ENCODE results near the gene INF2.
"Not testable (repeated sequence)": the region's sequence is repeated elsewhere in the genome, so short reads cannot be mapped to it uniquely, and the experiment has no call there.

INF2 gene

GRCh38 chr14:104717646-104718045 lies 28.2 kb downstream of the INF2 start:
- in situ Hi-C loops (cut with MboI; ENCODE audit: low sequenced_read_pairs): no loop called here

- in situ Hi-C loops (cut with MboI; ENCODE audit: low sequenced_read_pairs): no loop called here
Measured at GRCh38 chr14:104718147-104718546, 28.7 kb downstream of the INF2 start.

- in situ Hi-C loops (cut with MboI; ENCODE audit: low sequenced_read_pairs): no loop called here
Measured at GRCh38 chr14:104718871-104719270, 29.5 kb downstream of the INF2 start.

GRCh38 chr14:104719343-104719742 lies 29.9 kb downstream of the INF2 start:
- in situ Hi-C loops (cut with MboI; ENCODE audit: low sequenced_read_pairs): no loop called here

- in situ Hi-C loops (cut with MboI; ENCODE audit: low sequenced_read_pairs): no loop called here
Measured at GRCh38 chr14:104721505-104722431, 32.4 kb downstream of the INF2 start.

GRCh38 chr14:104722938-104723650 lies 33.7 kb downstream of the INF2 start:
- in situ Hi-C loops (cut with MboI; ENCODE audit: low sequenced_read_pairs): no loop called here

GRCh38 chr14:104723651-104724406 lies 34.4 kb downstream of the INF2 start, which contains the start of gene ADSS1:
ADSS1 (plus strand) TSS chr14:104724229; CDS start chr14:104724271, 42 bp downstream.
- in situ Hi-C loops (cut with MboI; ENCODE audit: low sequenced_read_pairs): no loop called here

GRCh38 chr14:104724407-104724980 lies 35.1 kb downstream of the INF2 start:
- in situ Hi-C loops (cut with MboI; ENCODE audit: low sequenced_read_pairs): no loop called here

- in situ Hi-C loops (cut with MboI; ENCODE audit: low sequenced_read_pairs): no loop called here
Measured at GRCh38 chr14:104724981-104725771, 35.8 kb downstream of the INF2 start.

GRCh38 chr14:104725772-104726548 lies 36.5 kb downstream of the INF2 start:
- in situ Hi-C loops (cut with MboI; ENCODE audit: low sequenced_read_pairs): no loop called here

GRCh38 chr14:104726600-104727451 lies 37.4 kb downstream of the INF2 start:
- in situ Hi-C loops (cut with MboI; ENCODE audit: low sequenced_read_pairs): no loop called here

- in situ Hi-C loops (cut with MboI; ENCODE audit: low sequenced_read_pairs): no loop called here
Measured at GRCh38 chr14:104728631-104729030, 39.2 kb downstream of the INF2 start.

GRCh38 chr14:104729176-104729834 lies 39.9 kb downstream of the INF2 start:
- in situ Hi-C loops (cut with MboI; ENCODE audit: low sequenced_read_pairs): not testable (repeated sequence)

- in situ Hi-C loops (cut with MboI; ENCODE audit: low sequenced_read_pairs): no loop called here
Measured at GRCh38 chr14:104729835-104730181, 40.4 kb downstream of the INF2 start.

- in situ Hi-C loops (cut with MboI; ENCODE audit: low sequenced_read_pairs): no loop called here
Measured at GRCh38 chr14:104730487-104730886, 41.1 kb downstream of the INF2 start.

GRCh38 chr14:104731320-104732294 lies 42.2 kb downstream of the INF2 start:
- in situ Hi-C loops (cut with MboI; ENCODE audit: low sequenced_read_pairs): no loop called here

- in situ Hi-C loops (cut with MboI; ENCODE audit: low sequenced_read_pairs): no loop called here
Measured at GRCh38 chr14:104732355-104732804, 43.0 kb downstream of the INF2 start.

Measured in HL-60/S4 treated with retinoic acid at 250 ng/mL for 4 days and 3 days (cell line).